ENCODE data around the gene CALHM5. TPM values are rescaled to one million over a fixed set of nuclear protein-coding genes. Genes with fewer than 3 reads are reported as not detected.
A peak's percentile ranks its signal among the peaks of the same experiment; 100 is the strongest.

The CALHM5 gene
- polyA plus RNA-seq, 2 of the 4 experiments (the other 2 are of a cell fraction) = 0.09 TPM

DNA sequence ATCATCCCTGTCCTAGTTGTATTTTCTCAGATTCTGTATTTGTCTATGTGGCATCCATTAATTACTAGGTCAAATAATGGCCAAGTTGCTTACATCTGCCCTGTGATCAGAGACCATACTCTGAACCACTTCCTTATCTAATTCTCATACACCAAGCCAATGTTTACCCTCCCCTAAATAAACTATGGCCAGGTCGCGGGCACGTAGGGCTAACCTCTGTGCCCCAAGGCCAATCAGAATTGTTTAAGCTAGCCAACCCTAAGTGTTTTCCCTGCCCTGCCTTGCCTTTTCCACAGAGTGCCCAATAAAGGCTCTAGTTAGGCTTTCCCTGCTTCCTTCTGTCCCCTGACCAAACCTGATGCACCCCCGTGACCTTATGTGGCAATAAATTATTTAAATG is 39.4 kb downstream of the CALHM5 start:
- FAIRE-seq = no peak
- WGBS (ENCODE audit: missing lambda C conversion rate) = 58% methylated on average over 4 of the region's 4 CpGs
- no peak for TF ChIP-seq HDAC2 (IDR thresholded peaks at IDR 0.05)
- TF ChIP-seq, protein P1, sequence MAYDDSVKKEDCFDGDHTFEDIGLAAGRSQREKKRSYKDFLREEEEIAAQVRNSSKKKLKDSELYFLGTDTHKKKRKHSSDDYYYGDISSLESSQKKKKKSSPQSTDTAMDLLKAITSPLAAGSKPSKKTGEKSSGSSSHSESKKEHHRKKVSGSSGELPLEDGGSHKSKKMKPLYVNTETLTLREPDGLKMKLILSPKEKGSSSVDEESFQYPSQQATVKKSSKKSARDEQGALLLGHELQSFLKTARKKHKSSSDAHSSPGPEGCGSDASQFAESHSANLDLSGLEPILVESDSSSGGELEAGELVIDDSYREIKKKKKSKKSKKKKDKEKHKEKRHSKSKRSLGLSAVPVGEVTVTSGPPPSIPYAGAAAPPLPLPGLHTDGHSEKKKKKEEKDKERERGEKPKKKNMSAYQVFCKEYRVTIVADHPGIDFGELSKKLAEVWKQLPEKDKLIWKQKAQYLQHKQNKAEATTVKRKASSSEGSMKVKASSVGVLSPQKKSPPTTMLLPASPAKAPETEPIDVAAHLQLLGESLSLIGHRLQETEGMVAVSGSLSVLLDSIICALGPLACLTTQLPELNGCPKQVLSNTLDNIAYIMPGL (CRISPR knock-in tag; IDR thresholded peaks at IDR 0.05; ENCODE audit: borderline replicate concordance) = no peak
- TF ChIP-seq SMC3 (IDR thresholded peaks at IDR 0.05) = no peak
- TF ChIP-seq POLR2AphosphoS2 (conservative IDR thresholded peaks at IDR 0.05; ENCODE audit: low read length) = no peak
- no peak for TF ChIP-seq CBX2 (IDR thresholded peaks at IDR 0.05; ENCODE audit: borderline replicate concordance, low read depth)
- TF ChIP-seq, protein P2, sequence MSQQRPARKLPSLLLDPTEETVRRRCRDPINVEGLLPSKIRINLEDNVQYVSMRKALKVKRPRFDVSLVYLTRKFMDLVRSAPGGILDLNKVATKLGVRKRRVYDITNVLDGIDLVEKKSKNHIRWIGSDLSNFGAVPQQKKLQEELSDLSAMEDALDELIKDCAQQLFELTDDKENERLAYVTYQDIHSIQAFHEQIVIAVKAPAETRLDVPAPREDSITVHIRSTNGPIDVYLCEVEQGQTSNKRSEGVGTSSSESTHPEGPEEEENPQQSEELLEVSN (IDR thresholded peaks at IDR 0.05; ENCODE audit: borderline replicate concordance, low read depth) = no peak
- ChIA-PET POLR2A (no interaction called here), CTCF (interaction anchor here (1.4 to 1.5 kb wide), 2 partner anchors 10 to 263 kb away, joined by 4 to 5 read pairs; no protein-coding TSS in a partner anchor)
- Histone ChIP-seq H3K27ac (no peak overlapping the region), H3K9me3 (no peaks in the 10 kb centered on the region), H3K4me3 (no peak overlapping the region), H3K4me1 (peaks cover 3% of the 10 kb centered on the region), H3K4me2 (no peak overlapping the region)
- DNase-seq (ENCODE audit: low read depth in 1 of 2, low spot score in 1 of 2) = no peak
- ATAC-seq = peak in 1 of 2 experiments; percentile 61; a peak in 2 of 6 replicates

DNA sequence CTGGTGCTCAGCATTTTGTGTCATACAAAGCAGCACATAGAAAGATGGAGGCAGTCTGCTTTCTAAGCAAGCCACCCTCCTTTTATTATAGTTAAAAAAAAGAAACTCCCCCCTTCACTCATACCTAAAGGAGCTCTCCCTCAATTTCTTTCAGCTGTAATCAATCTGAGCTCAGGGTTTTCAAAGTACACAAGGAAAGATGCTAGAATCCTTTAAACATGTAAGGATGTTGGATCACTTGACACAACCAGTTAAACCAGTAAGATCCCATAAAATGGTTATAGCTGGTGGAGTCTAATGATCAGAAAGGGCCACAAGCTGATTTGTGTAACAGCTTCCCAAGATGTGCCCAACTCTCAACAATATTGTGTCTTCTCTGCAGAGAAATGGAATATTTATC is 42.0 kb downstream of the CALHM5 start, which contains the start of gene CALHM4:
CALHM4 (plus strand) TSS at position 301 of the 400 bp plus-strand sequence; CDS start at position 344, 43 bp downstream.
- DNase-seq (ENCODE audit: low read depth in 1 of 2, low spot score in 1 of 2) = no peak
- Histone ChIP-seq H3K27ac (no peak within 1 kb of the TSS), H3K4me1 (peaks cover 28% of the 10 kb centered on the region), H3K4me2 (no peak within 1 kb of the TSS), H3K4me3 (no peak within 1 kb of the TSS), H3K9me3 (no peaks in the 10 kb centered on the region)
- no peak for ATAC-seq
- TF ChIP-seq CHD2 (IDR thresholded peaks at IDR 0.05; ENCODE audit: low read length, partially characterized antibody) (no peak), GATA3 (IDR thresholded peaks at IDR 0.05; ENCODE audit: borderline replicate concordance) (no peak), SREBF2 (IDR thresholded peaks at IDR 0.05) (no peak), FOXS1 (CRISPR knock-in tag; IDR thresholded peaks at IDR 0.05) (no peak), CHD4 (IDR thresholded peaks at IDR 0.05; ENCODE audit: borderline replicate concordance) (no peak), NR3C1 (IDR thresholded peaks at IDR 0.05) (no peak), HDAC2 (IDR thresholded peaks at IDR 0.05) (no peak), ZFP36 (IDR thresholded peaks at IDR 0.05; ENCODE audit: borderline replicate concordance, partially characterized antibody) (no peak), CBX2 (IDR thresholded peaks at IDR 0.05; ENCODE audit: borderline replicate concordance, low read depth) (no peak), HOXB13 (CRISPR knock-in tag; IDR thresholded peaks at IDR 0.05; ENCODE audit: low read depth) (no peak)
- TF ChIP-seq, protein P3, sequence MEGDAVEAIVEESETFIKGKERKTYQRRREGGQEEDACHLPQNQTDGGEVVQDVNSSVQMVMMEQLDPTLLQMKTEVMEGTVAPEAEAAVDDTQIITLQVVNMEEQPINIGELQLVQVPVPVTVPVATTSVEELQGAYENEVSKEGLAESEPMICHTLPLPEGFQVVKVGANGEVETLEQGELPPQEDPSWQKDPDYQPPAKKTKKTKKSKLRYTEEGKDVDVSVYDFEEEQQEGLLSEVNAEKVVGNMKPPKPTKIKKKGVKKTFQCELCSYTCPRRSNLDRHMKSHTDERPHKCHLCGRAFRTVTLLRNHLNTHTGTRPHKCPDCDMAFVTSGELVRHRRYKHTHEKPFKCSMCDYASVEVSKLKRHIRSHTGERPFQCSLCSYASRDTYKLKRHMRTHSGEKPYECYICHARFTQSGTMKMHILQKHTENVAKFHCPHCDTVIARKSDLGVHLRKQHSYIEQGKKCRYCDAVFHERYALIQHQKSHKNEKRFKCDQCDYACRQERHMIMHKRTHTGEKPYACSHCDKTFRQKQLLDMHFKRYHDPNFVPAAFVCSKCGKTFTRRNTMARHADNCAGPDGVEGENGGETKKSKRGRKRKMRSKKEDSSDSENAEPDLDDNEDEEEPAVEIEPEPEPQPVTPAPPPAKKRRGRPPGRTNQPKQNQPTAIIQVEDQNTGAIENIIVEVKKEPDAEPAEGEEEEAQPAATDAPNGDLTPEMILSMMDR (IDR thresholded peaks at IDR 0.05) = no peak
- TF ChIP-seq, protein P4, sequence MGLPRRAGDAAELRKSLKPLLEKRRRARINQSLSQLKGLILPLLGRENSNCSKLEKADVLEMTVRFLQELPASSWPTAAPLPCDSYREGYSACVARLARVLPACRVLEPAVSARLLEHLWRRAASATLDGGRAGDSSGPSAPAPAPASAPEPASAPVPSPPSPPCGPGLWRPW (IDR thresholded peaks at IDR 0.05) = no peak
- ChIA-PET POLR2A (interaction anchor here (1.2 kb wide), 1 partner anchor 18 kb away, joined by 4 read pairs; the partner anchor contains the start of gene RWDD1), CTCF (interaction anchor here (1.1 to 2.6 kb wide), 3 partner anchors 18 to 285 kb away, joined by 3 to 6 read pairs (median 4); no protein-coding TSS in a partner anchor)
- FAIRE-seq = no peak

DNA sequence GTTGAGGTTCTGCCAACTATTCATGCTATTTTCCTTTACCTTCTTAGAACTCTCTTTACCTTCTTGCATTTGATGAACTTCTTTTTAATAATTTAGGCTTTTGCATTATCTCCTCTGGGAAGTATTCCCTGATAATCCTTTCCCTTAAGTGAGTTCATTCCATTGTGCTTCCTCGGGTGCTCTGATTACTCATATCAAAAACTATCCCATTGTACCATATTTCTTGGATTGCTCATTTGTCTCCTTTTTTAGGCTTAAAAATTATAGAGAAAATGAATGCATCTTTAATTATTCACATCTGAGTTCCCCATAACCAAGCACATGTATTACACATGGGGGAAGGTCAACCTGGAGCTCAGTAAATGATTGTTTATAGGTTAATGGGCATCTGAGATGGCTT is 44.6 kb downstream of the CALHM5 start:
- TF ChIP-seq CHD4 (IDR thresholded peaks at IDR 0.05; ENCODE audit: borderline replicate concordance) = no peak
- TF ChIP-seq, protein P5, sequence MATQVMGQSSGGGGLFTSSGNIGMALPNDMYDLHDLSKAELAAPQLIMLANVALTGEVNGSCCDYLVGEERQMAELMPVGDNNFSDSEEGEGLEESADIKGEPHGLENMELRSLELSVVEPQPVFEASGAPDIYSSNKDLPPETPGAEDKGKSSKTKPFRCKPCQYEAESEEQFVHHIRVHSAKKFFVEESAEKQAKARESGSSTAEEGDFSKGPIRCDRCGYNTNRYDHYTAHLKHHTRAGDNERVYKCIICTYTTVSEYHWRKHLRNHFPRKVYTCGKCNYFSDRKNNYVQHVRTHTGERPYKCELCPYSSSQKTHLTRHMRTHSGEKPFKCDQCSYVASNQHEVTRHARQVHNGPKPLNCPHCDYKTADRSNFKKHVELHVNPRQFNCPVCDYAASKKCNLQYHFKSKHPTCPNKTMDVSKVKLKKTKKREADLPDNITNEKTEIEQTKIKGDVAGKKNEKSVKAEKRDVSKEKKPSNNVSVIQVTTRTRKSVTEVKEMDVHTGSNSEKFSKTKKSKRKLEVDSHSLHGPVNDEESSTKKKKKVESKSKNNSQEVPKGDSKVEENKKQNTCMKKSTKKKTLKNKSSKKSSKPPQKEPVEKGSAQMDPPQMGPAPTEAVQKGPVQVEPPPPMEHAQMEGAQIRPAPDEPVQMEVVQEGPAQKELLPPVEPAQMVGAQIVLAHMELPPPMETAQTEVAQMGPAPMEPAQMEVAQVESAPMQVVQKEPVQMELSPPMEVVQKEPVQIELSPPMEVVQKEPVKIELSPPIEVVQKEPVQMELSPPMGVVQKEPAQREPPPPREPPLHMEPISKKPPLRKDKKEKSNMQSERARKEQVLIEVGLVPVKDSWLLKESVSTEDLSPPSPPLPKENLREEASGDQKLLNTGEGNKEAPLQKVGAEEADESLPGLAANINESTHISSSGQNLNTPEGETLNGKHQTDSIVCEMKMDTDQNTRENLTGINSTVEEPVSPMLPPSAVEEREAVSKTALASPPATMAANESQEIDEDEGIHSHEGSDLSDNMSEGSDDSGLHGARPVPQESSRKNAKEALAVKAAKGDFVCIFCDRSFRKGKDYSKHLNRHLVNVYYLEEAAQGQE (IDR thresholded peaks at IDR 0.05) = no peak
- Histone ChIP-seq H3K27ac (peak overlapping the region; percentile 60 to 76), H3K4me1 (peaks cover 36% of the 10 kb centered on the region), H3K4me3 (no peak overlapping the region), H3K4me2 (peak overlapping the region; percentile 19; the same call in 2 of the 3 replicates), H3K9me3 (no peaks in the 10 kb centered on the region)
- ATAC-seq (no peak), DNase-seq (ENCODE audit: low read depth in 1 of 2, low spot score in 1 of 2) (no peak), FAIRE-seq (no peak)
- 0% methylated on average over 1 of the region's 1 CpG for WGBS (ENCODE audit: missing lambda C conversion rate)
- ChIA-PET POLR2A (no interaction called here), CTCF (interaction anchor here (1.1 to 2.6 kb wide), 4 partner anchors 19 to 287 kb away, joined by 4 to 7 read pairs (median 5); no protein-coding TSS in a partner anchor)

All from A549 (cell line).